H1 (cell line): ENCODE data around the gene RASGEF1C. TPM values are rescaled to one million over a fixed set of nuclear protein-coding genes. Genes with fewer than 3 reads are reported as not detected.

ENCODE experiments used
- ATF3 ChIP-seq: IDR thresholded peaks from 2 replicates; pipeline ENCODE4 v1.6.1; 2011; ENCODE audit warnings: low read depth, mild to moderate bottlenecking, low read length; ENCODE audit not compliant: insufficient read depth
- CHD7 ChIP-seq: fragments of 300-600 bp; sonication (generic); IDR thresholded peaks from 2 replicates; pipeline ENCODE4 v1.7.1; 2012; ENCODE audit warnings: low read length, moderate library complexity, mild to moderate bottlenecking, inconsistent platforms; ENCODE audit not compliant: insufficient replicate concordance
- GTF2F1 ChIP-seq: IDR thresholded peaks from 2 replicates; pipeline ENCODE4 v1.6.1; 2012; ENCODE audit warnings: low read depth, low read length, improper control_type of control experiment, borderline replicate concordance
- MAX ChIP-seq: IDR thresholded peaks from 2 replicates; pipeline ENCODE4 v1.6.1; 2012; ENCODE audit warnings: inconsistent platforms
- POLR2AphosphoS5 ChIP-seq: IDR thresholded peaks from 2 replicates; pipeline ENCODE4 v1.6.1; 2011; ENCODE audit warnings: low read depth, low read length
- RAD21 ChIP-seq, 2 experiments: IDR thresholded peaks in 1 of 2; conservative IDR thresholded peaks in 1 of 2; 2 replicates each; pipeline ENCODE4 v1.6.1; 2011; ENCODE audit warnings: low read depth in 2 of 2, low read length in 2 of 2, improper control_type of control experiment in 1 of 2, inconsistent platforms in 1 of 2, mild to moderate bottlenecking in 1 of 2, moderate library complexity in 1 of 2
- RXRA ChIP-seq: IDR thresholded peaks from 2 replicates; pipeline ENCODE4 v1.6.1; 2011; ENCODE audit warnings: low read depth, mild to moderate bottlenecking, low read length, moderate library complexity; ENCODE audit not compliant: insufficient read depth
- SIX5 ChIP-seq: IDR thresholded peaks from 2 replicates; pipeline ENCODE4 v1.6.1; 2011; ENCODE audit warnings: mild to moderate bottlenecking, low read depth, low read length
- TAF7 ChIP-seq: optimal IDR thresholded peaks from 2 replicates; pipeline ENCODE3; 2011; ENCODE audit warnings: low read depth, mild to moderate bottlenecking, inconsistent platforms, low read length, moderate library complexity, borderline replicate concordance
- TCF12 ChIP-seq: IDR thresholded peaks from 2 replicates; pipeline ENCODE4 v1.6.1; 2011; ENCODE audit warnings: low read depth, mild to moderate bottlenecking, low read length
- polyA plus RNA-seq, 7 experiments: library from polyadenylated mRNA; depleted of rRNA in 3 of 7; stranded (reverse) in 5 of 7; unstranded in 2 of 7; fragments of >200 nt in 5 of 7; fragments of 200-250 nt in 2 of 7; gene quantifications; 1 replicate in 5 of 7; 2 replicates in 1 of 7; 4 replicates in 1 of 7; pipeline versions ENCODE4 v1.2.1 to v1.2.3, GENCODE V29; 2011 to 2013; ENCODE audit warnings: missing spikeins in 2 of 7, mixed read lengths in 2 of 7
- total RNA-seq: library from RNA; stranded (reverse); fragmentation: NEBNext Ultra II Directional; extraction: Animal tissue kit (Norgen Biotek cat#: 25700); gene quantifications from 2 replicates; pipeline ENCODE4 v1.2.1, GENCODE V29; 2021

The RASGEF1C gene
- total and polyA plus RNA-seq, 2 of the 8 experiments (the other 6 are each of a cell fraction or from before 2014, with no cell fraction given), result 0.26 to 0.61 TPM

- TF ChIP-seq CHD7, result no peak
- TF ChIP-seq TCF12, result no peak
- no peak for TF ChIP-seq ATF3
- TF ChIP-seq POLR2AphosphoS5, result no peak
- TF ChIP-seq MAX, result no peak
- TF ChIP-seq RAD21 (IDR thresholded peaks at IDR 0.05 in 1 of 2, conservative IDR thresholded peaks at IDR 0.05 in 1 of 2; ENCODE audit: low read depth in 2 of 2, low read length in 2 of 2), result no peak
- no peak for TF ChIP-seq TAF7
- no peak for TF ChIP-seq RXRA
- TF ChIP-seq SIX5, result no peak
- TF ChIP-seq GTF2F1, result no peak
Observed at GRCh38 chr5:180180846-180181245, 28.2 kb downstream of the RASGEF1C start (continued).
